Measurements from ENCODE around the gene FAM107B. TPM values are rescaled to one million over a fixed set of nuclear protein-coding genes. Genes with fewer than 3 reads are reported as not detected.
"Not testable (repeated sequence)": the region's sequence is repeated elsewhere in the genome, so short reads cannot be mapped to it uniquely, and the experiment has no call there.

The FAM107B gene
- total RNA-seq, 2 donors from 2014 or later = 15.3 to 17.1 TPM

GRCh38 chr10:14742815-14743214 is 31.9 kb downstream of the FAM107B start:
- peak; percentile 29 to 50 for ATAC-seq
- DNase-seq = no peak

DNA sequence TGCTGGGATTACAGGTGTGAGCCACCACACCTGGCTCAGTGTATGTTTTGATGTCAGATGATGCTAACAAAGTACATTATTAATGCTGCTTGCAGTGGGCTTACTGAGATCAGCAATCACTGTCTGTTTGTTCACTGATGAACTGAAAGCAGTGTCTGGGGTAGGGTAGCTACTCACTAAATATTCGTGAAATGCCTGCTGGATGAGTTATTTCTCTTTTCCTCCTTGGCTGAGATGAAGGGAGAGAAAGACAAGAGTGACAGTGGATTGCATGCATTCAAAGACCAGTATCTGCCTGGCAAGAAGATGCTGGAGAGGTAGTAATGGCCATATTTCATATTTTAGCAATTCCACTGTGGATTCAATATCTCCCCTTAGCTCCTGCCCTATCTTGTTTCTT is 32.3 kb downstream of the FAM107B start:
- intact Hi-C loops (cut with DNase I) = no loop called here
- ATAC-seq (no peak), DNase-seq (no peak)

More at GRCh38 chr10:14742815-14743214, 31.9 kb downstream of the FAM107B start:
- intact Hi-C loops (cut with DNase I) = no loop called here

GRCh38 chr10:14740684-14741247 is 33.9 kb downstream of the FAM107B start:
- DNase-seq (no peak), ATAC-seq (peak; percentile 31 to 65)
- intact Hi-C loops (cut with DNase I) = no loop called here

DNA sequence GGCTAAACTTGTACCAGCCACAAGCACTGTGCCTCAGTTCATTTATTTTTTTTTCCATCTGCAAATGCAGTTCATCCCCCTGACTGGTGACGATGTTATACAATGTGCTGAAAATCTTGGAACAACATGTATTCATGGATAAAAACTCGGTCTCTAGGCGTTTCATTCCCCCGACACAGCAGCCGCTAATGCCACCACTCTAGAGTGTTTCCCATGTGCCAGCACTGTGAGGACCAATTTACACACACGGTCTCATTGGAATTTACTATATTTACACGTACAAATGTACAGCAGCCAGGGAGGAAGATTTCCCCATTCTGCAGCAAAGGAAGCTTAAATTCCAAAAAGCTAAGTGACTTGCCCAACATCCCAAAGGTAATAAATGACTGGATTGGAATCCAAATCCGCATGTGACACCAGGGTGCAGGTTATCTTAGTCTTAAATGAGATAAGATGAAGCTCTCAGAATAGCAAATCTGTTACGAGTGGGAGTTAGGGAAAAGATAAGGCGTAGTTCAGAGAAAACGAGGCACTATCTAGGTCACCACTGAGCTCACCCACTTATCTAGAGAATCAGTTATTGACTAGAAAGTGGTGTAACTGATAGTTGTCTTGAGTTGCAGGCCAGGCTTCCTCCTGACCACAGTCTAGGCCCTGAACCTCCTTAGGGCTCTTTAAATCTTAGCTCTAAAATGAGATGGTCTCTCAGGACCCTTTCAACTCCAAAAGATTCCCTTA is 36.7 kb downstream of the FAM107B start:
- DNase-seq (no peak), ATAC-seq (no peak)
- intact Hi-C loops (cut with DNase I) = no loop called here

DNA sequence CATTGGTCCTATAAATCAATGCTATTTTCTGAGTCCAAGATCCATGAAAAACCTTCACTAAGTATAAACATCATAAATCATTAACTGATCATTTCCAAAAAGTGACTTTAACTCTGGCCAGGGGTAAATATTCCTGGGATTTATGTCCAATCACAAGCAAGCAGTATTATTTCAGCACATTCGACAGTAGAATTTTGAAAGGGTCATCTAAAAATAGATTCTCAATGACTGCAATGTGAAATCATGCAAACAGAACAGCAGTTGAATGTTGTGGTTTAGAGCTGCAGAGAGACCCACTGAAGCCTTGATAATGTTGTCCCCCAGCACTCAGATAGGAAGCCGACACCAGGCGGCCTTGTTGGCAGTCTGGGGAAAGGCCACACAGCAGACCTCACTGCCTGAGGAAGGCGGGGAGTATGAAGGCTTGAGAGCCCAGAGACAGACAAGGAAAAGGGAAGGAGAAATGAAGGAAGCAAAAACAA is 38.1 kb downstream of the FAM107B start:
- no peak for DNase-seq
- intact Hi-C loops (cut with DNase I) = no loop called here
- ATAC-seq = peak; percentile 84 to 85

- ATAC-seq (no peak), DNase-seq (no peak)
- intact Hi-C loops (cut with DNase I) = no loop called here
Observed at GRCh38 chr10:14736043-14736442, 38.7 kb downstream of the FAM107B start.

DNA sequence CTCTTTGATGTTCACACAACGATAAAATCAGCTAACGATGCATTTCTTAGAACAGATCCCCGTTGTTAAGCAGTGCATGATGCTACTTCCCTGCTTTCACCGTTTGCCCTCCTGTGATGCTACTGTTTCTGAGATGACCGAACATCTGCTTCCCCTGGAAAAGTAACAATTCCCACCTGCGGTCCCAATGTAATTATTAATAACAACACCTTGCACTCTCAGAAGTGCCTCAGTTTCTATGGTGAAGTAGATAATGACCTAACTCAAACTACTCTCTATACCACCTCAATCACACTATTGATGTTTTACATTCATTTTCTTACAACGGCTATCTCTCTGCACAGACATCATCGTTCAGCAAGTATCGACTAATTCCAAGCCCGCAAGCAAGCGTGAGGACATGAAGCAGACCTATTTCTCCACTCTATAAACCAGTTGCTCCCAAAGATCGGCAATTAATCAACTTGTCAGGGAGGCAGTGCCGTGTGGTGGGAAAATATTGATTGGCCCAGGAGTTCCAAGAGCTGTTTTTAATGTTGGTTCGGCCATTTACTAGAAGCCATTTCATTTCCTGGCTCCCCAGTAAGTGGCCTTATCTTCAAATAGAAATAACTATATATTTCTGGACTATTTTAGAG is 42.7 kb downstream of the FAM107B start:
- DNase-seq = no peak
- intact Hi-C loops (cut with DNase I) = no loop called here
- no peak for ATAC-seq

GRCh38 chr10:14728346-14728745 is 46.4 kb downstream of the FAM107B start:
- DNase-seq = no peak
- intact Hi-C loops (cut with DNase I) = no loop called here
- ATAC-seq = no peak

DNA sequence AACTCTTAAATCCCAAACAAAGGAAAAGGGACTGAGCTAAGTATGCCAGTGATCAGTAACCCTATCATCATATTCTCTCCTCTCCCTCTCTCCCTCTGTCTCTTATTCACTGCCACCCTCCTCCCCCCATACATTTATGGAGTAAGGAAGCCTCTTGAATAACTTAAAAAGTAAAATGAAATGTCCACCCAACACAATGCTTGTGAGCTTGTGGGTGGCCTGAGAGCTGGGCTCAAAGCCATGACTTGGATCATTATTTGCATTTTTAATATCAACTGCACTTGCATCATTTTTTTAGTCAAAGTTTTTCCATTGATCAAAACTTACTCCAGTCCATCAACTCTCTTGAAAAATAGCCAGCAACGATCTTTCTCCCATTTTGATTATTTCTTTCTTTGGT is 46.8 kb downstream of the FAM107B start:
- no peak for ATAC-seq
- intact Hi-C loops (cut with DNase I) = no loop called here
- no peak for DNase-seq

DNA sequence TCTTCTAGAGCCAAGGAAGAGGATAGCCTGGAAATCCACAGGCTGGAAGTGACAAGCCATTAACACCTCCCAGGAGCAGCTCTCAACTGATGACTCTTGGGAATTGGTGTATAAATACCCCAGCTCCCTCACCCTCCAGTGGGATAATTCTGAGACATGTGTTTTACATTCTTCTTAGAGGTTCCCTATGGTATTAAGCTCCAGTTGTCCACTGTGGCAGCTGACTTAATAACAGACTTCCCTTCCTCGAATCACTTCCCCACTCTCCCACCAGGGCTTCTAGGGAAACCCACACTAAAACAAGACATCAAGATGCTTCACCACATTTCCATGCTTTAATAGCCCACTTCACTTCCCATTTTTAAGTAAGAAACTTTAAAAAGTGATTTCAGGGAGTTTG is 47.2 kb downstream of the FAM107B start:
- ATAC-seq = no peak

GRCh38 chr10:14724931-14725330 is 49.8 kb downstream of the FAM107B start:
- ATAC-seq = no peak
- DNase-seq = no peak
- intact Hi-C loops (cut with DNase I) = no loop called here

More for the DNA sequence above, 47.2 kb downstream of the FAM107B start:
- intact Hi-C loops (cut with DNase I) = no loop called here
- DNase-seq = no peak

DNA sequence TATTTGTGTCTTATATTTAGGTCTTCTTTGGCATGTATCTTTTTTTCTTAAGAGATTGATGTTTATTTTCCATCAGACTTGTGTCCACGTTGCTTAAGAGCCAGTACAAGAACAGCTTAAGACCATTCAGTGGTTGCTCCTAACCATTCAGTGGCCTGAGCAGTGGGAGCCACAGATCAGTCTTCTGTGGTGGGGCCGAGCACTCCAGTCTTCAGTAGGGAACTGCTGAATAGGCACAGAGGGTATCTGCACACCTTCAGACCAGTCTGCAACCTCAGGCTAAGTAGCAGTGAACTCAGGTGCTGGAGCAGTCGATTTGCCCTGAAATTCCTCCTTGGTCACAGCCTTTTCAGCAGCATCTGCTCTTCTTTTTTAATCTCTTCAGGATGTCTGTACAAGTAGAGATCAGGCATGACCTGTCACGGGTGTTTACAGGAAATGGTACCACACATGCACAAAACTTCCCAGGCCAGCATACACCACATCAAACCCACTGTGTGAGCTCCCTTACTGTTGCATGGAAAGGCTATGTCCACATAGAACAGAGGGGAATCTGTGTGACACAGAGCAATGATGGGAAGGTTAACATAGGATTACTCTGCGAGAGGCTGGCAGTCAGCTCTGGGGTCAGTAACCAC is 51.5 kb downstream of the FAM107B start:
- DNase-seq = no peak
- no peak for ATAC-seq
- intact Hi-C loops (cut with DNase I) = no loop called here

DNA sequence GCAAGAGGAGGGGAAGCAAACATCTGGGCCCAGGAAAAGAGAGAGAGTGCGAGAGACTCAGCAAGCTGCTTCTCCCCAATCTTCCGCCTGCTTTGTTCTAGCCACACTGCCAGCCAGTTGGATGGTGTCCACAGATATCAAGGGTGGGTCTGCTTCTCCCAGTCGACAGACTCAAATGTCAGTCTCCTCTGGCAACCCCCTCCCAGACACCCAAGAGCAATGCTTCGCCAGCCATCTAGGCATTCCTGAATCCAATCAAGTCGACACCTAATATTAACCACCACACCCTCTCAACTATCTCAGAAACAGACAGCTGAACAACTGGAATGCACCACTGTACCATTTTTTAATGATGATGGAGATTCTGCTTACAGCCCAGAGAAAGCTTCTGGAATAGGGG is 57.1 kb downstream of the FAM107B start:
- DNase-seq (no peak), ATAC-seq (peak in 1 of 2 donors; percentile 58)
- intact Hi-C loops (cut with DNase I) = no loop called here

GRCh38 chr10:14712991-14713424 is 61.7 kb downstream of the FAM107B start:
- DNase-seq = no peak
- intact Hi-C loops (cut with DNase I) = no loop called here
- ATAC-seq = no peak

DNA sequence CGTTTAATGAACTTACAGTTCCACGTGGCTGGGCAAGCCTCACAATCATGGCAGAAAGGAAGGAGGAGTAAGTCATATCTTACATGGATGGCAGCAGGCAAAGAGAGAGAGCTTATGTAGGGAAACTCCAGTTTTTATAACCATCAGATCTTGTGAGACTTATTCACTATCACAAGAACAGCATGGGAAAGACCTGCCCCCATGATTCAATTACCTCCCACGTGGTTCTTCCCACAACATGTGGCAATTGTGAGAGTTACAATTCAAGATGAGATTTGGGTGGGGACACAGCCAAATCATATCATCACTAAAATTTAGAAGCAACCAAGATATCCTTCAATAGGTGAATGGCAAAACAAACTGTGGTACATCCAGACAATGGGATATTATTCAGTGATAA is 65.4 kb downstream of the FAM107B start:
- intact Hi-C loops (cut with DNase I); DNase-seq; ATAC-seq: not testable (repeated sequence)

DNA sequence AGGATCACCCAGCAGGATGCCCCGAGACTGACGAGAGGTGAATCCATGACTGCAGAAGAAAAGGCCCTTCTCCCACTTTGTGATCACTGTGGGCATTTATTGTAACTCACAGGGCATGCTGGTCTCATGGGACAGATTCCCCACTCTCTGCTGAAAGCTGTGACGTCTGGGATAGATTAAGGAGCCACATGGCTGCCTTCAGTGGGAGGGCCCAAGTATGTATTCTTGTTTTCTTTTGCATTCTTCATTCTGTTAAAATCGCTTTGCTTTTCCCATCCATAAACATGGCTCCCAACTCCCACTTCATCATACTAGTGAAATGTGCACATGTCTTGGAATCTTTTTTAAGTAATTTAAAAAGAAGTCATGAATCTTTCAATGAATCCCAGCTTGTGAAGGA is 67.2 kb downstream of the FAM107B start:
- ATAC-seq (no peak), DNase-seq (no peak)
- intact Hi-C loops (cut with DNase I) = no loop called here

GRCh38 chr10:14705548-14706230 is 69.0 kb downstream of the FAM107B start:
- intact Hi-C loops (cut with DNase I) = no loop called here
- ATAC-seq (no peak), DNase-seq (no peak)

- intact Hi-C loops (cut with DNase I) = no loop called here
- DNase-seq = no peak
- ATAC-seq = peak; percentile 41 to 53
Observed at GRCh38 chr10:14703631-14704001, 71.1 kb downstream of the FAM107B start.

DNA sequence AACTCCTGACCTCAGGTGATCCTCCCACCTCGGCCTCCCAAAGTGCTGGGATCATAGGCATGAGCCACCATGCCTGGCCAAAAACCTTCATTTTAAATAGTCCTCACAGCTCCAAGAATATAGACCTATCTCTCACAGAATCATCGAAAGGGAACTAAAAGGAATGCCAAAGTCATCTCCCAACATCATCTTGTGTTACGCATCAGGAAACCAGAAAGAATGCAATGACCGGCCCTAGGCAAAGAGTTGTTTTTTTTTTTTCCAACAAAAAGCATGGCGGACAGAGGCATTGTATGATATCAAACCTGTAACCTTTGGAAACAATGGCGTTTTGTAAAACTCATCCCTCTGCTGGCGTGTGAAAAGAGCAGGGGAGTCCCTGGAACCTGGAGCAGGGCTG is 73.2 kb downstream of the FAM107B start:
- ATAC-seq (no peak), DNase-seq (no peak)
- intact Hi-C loops (cut with DNase I) = no loop called here
